ENCODE results near the gene CREB5.

DNA sequence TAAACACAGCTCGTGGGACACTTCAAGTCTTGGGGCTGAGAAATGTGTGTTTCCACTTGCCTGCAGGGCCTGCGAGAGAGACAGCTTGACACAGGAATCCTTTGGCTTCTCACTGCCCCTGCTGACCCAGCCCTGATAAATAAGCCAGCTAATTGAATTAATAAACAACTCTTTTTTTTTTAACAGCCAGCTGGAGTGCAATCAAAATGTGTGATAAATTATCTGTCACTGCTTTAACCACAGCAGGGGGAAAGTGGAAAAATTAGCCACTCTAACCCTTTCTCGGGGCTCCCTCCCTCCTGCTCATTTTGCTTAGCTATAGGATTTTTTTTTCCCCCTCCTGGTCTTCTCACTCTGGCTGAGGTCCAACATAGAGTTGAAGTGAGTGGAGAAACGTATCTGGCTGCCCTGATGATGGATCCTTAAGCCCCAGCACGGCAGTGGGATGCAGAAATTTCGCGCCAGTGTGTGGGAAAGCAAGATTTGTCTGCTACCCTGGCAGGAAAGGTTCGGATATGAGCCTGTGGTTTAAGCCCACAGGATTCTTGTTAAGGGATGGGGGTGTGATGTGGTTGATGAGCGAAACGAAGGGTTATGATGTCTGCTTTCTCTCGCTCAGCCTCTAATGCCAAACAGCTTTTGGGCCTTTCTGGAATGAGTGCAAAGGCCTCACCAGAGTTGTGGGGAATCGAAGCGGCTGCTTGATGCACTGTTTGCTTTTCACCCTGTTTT is 372.0 kb downstream of the CREB5 start:
- TF ChIP-seq CTCF (IDR thresholded peaks at IDR 0.05 in 2 of 3, conservative IDR thresholded peaks at IDR 0.05 in 1 of 3; ENCODE audit: borderline replicate concordance in 1 of 3, insufficient read depth in 1 of 3, low read depth in 2 of 3, low read length in 2 of 3) (no peak), SIN3A (IDR thresholded peaks at IDR 0.05; ENCODE audit: low read depth) (no peak), JUND (IDR thresholded peaks at IDR 0.05) (no peak), POLR2A (IDR thresholded peaks at IDR 0.05; ENCODE audit: borderline replicate concordance, extremely low read depth, insufficient read depth, insufficient read length) (no peak), YY1 (IDR thresholded peaks at IDR 0.05; ENCODE audit: extremely low read depth, insufficient replicate concordance, low read depth, low read length) (no peak), RAD21 (IDR thresholded peaks at IDR 0.05; ENCODE audit: low read depth) (no peak)
